WI38 (cell line): ENCODE results near the gene ARX.

Source experiments
- H3K4me3 ChIP-seq: 2 replicates; pipeline ENCODE4 v1.5.1; 2011; ENCODE audit warnings: low read depth, mild to moderate bottlenecking, control low read depth, low read length
- TF ChIP-seq, protein P1 (sequence below): IDR thresholded peaks from 2 replicates; pipeline ENCODE4 v1.5.1; 2012; ENCODE audit warnings: low read depth, mild to moderate bottlenecking, control low read depth, low read length

Gene ARX

DNA sequence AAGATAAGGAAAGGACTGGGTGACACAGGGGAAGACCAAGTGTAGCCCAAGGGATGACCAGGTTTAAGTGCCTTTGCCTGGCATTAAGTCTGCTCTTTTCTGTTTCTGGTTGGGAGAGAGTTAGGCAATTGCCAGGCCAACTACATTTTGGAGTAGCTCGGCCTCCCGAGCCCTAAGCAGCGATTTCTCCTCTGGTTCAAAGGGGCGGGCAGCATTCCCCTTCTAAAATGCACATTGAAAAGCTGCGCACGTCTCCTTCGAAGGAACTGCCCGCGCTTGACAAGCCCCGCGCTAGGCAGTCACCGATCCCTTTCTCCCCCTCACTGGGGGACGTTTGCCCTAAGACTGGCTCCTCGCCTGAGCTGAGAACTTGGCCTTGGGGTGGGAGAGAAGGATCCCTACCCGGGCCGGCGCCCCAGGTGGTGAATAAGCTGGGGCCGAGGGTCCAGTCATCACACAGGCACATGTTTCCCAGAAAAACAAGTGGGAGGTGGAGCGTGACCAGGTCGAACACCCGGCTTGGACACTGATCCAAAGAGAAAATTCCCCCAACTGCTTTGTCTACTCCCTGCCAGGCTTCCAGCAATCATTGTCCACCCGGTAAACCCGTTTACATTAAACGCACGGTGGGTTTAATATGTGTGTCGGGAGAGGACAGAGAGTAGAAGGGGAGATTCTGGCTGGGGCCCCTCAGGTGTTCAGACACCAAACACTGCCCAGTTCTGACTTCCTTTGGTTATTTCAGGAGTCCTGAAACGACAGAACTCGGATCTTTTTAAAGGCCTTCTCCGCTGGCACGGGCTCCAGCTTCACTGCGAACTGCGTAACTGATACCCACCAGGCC lies 4.0 kb downstream of the ARX start:
- H3K4me3 ChIP-seq = no peak overlapping the region
- TF ChIP-seq, protein P1, sequence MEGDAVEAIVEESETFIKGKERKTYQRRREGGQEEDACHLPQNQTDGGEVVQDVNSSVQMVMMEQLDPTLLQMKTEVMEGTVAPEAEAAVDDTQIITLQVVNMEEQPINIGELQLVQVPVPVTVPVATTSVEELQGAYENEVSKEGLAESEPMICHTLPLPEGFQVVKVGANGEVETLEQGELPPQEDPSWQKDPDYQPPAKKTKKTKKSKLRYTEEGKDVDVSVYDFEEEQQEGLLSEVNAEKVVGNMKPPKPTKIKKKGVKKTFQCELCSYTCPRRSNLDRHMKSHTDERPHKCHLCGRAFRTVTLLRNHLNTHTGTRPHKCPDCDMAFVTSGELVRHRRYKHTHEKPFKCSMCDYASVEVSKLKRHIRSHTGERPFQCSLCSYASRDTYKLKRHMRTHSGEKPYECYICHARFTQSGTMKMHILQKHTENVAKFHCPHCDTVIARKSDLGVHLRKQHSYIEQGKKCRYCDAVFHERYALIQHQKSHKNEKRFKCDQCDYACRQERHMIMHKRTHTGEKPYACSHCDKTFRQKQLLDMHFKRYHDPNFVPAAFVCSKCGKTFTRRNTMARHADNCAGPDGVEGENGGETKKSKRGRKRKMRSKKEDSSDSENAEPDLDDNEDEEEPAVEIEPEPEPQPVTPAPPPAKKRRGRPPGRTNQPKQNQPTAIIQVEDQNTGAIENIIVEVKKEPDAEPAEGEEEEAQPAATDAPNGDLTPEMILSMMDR = no peak

DNA sequence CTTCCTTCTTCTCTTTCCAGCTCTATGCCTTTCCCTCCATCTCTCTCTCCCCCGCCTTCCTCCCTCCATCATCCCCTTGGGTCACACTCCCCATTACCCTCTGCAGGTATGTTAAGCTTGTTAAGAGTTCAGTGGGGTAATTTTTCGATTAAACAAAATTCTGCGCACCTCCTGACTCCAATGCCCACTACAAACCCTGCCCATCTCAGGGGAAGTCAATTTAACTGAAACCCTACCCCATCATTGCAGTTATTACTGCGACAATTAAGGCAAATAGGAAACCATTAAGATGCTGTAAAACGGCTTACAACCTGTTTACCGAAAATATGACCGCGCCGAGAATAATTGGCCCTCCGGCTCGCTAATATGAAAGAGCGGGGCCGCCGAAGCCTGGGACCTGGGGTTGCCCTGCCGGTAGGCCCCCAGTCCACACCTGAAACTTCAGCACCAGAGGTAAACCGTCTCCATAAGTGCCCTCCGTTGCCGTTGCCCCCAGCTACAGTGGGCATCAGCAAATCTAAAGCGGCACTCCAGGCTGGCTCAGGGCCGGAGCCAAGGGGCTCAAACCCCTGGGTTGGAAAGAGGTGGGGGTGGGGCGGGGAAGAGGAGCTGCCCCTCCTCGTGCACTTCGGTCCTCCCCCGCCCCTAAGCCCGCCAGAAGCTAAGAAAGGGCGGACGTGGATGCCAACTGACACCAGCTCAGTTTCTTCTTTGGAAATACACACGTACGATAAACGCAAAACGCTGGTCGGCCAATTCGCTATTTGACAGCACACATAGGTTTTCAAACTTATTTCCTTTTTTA lies 4.8 kb downstream of the ARX start:
- H3K4me3 ChIP-seq = no peak overlapping the region
- TF ChIP-seq, protein P1 = no peak

DNA sequence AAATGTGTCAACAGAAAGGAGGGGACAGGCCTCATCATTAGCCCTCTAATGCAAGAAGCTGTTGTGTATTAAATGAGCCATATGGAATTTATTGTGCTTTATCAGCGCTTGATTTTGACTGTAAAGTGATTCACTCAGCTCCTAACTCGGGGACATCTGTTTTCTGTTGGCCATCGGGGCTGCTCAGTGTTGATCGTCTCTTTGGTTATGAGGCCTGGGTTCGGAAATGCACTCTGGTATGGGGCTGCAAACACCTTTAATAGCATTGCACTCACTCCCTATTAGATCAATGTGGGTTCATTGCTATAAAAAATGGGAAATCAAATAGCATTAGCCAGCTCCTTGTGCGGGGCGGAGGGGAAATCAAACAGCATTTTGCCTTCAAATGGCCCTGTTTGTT lies 6.4 kb downstream of the ARX start:
- TF ChIP-seq, protein P1 = no peak
- no peak overlapping the region for H3K4me3 ChIP-seq

DNA sequence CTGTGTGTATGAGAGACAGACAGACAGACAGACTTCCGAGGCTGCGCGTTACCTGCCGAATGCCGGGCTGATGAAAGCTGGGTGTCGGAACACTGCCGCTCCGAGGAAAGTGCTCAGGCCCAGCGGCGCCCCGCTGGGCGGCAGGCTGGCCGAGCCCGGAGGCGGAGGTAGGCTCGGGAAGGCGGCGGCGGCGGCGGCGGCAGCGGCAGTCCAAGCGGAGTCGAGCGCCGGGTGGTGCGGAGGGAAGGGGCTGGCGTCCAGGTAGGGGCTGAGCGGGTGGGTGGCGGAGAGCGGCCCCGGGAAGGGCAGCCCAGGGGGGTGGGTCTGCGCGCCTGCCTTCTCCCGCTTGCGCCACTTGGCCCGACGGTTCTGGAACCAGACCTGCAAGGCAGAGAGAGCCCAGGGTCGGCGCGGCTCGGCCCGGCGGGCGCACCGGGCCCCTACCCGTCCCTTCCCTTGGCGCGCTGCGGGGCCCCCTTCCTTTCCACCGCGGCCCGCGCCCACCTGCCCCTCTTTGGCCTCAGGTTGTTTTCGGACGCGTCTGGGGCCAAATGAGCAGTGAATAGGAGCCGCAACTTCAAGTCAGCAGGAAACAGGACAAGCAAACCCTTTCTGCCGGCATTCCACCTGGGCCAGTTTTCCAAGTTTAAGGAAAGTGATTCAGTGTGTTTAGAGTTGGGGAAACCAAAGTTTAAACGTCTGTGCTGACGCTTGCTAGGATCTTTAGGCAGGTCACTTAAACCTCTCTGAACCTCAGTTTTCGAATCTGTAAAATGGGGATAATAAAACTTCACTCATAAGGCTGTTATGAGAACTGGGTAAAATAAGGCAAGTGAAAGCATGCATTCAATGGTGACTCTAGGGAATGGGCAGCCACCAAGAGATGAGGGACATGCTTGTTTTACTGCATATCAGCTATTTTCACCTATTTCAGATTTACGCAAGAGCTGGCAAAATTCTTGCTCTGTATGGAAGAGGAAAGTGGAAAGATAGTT lies 8.4 kb downstream of the ARX start:
- TF ChIP-seq, protein P1 = no peak
- H3K4me3 ChIP-seq = no peak overlapping the region

DNA sequence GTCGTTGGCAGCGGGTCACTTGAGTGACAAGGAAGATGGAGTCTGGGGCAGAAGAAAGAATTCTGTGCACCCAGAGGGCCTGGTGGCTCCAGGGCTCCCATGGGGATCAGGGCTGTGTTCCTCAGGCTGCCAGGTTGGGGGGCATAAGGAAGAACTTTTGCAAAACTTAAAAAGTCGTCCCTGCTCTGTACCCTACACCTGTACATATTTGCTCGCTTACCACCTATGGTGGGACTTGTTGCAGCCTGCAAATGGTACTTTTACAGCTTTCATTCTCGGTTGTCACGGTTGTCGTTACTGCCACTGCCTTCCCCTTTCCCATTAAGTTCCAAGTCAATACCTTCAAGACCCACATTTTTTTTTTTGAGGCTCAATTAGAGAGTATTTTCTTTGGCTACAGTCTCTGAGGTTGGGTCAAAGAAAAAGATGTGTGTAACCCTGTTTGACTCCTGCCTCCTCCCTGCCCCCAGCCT lies 9.1 kb downstream of the ARX start:
- no peak overlapping the region for H3K4me3 ChIP-seq
- TF ChIP-seq, protein P1 = no peak

DNA sequence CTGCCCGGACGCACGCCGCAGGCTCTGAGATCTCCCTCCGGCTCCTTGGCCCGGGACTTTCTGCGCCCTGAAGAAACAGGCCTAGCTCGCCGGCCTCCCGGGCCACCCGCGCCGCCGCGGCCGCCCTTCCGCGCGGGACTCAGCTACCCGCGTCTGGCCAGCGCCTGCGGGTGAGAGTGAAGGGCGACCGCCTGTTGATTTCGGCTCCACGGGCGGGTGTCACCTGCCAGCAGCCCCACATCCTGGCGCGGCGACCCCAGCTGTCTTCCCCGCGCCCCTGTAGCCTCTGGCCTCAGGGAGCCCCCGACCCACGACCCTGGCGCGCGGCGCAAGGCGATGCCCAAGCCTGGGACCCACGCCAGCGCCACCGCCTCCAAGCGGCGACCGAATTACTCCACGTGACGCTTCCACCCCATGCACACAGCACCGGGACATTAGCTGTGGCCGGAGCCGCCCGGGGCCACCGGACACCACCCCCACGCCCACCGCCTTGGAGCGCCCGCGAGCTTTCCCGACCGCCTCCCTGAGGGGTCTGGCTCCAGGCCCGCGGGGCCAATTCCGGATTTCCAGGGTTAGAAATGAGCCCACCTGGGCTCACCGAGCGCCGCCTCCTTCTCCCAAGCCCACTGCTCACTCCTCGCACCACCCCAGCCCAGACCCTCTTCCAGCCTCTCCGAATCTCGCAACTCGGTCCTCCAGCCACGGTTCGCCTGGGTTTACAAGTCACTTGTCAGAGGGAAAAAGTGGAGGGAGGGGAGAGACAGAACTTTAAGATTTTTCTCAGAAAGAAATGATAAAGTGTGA lies 10.2 kb downstream of the ARX start:
- TF ChIP-seq, protein P1 = no peak
- H3K4me3 ChIP-seq = no peak overlapping the region
